Loucy (cell line): ENCODE results near the gene GATA1.
"Not testable (repeated sequence)": the region's sequence is repeated elsewhere in the genome, so short reads cannot be mapped to it uniquely, and the experiment has no call there.

Source experiments
- H2AFZ ChIP-seq: fragments of 200-600 bp; sonication (generic); 2 replicates; pipeline ENCODE4 v1.6.0; 2016; ENCODE audit warnings: antibody characterized with exemption, mild to moderate bottlenecking, low read length, moderate library complexity
- H3F3A ChIP-seq: fragments of 200-600 bp; 2 replicates; pipeline ENCODE4 v1.6.0; 2016; ENCODE audit warnings: antibody characterized with exemption, low read depth, mild to moderate bottlenecking
- H3K27me3 ChIP-seq: fragments of 200-600 bp; sonication (generic); 2 replicates; pipeline ENCODE4 v1.6.1; 2014; ENCODE audit warnings: low read length, mild to moderate bottlenecking; ENCODE audit not compliant: insufficient read depth, poor library complexity, severe bottlenecking
- H3K36me3 ChIP-seq: fragments of 200-600 bp; sonication (generic); 2 replicates; pipeline ENCODE4 v1.6.1; 2016; ENCODE audit warnings: low read length; ENCODE audit not compliant: insufficient read depth
- H3K4me1 ChIP-seq: fragments of 200-600 bp; sonication (generic); 2 replicates; pipeline ENCODE4 v1.5.1; 2014; ENCODE audit warnings: low read length, mild to moderate bottlenecking; ENCODE audit not compliant: insufficient read depth, poor library complexity, severe bottlenecking
- H3K4me2 ChIP-seq: fragments of 200-600 bp; sonication (generic); 2 replicates; pipeline ENCODE4 v1.6.0; 2014; ENCODE audit warnings: antibody characterized with exemption, low read length, low read depth, mild to moderate bottlenecking; ENCODE audit not compliant: poor library complexity, severe bottlenecking
- H3K4me3 ChIP-seq: fragments of 200-600 bp; sonication (generic); 2 replicates; pipeline ENCODE4 v1.5.1; 2014; ENCODE audit warnings: low read length, mild to moderate bottlenecking, mixed read lengths; ENCODE audit not compliant: poor library complexity, severe bottlenecking
- H3K79me2 ChIP-seq: fragments of 200-600 bp; sonication (generic); 2 replicates; pipeline ENCODE4 v1.6.1; 2014; ENCODE audit warnings: low read length; ENCODE audit not compliant: insufficient read depth
- H3K9ac ChIP-seq: fragments of 200-600 bp; sonication (generic); 2 replicates; pipeline ENCODE4 v1.6.0; 2014; ENCODE audit warnings: mild to moderate bottlenecking, low read depth, low read length, moderate library complexity; ENCODE audit not compliant: poor library complexity, severe bottlenecking
- H3K9me2 ChIP-seq: fragments of 200-600 bp; sonication (generic); replicated peaks from 2 replicates; pipeline ENCODE4 v1.6.1; 2016; ENCODE audit warnings: low read depth, low read length, mixed read lengths
- H3K9me3 ChIP-seq: fragments of 200-600 bp; sonication (generic); 2 replicates; pipeline ENCODE4 v1.6.1; 2014; ENCODE audit warnings: mild to moderate bottlenecking, antibody characterized with exemption, low read length, low read depth; ENCODE audit not compliant: insufficient read depth
- H4K20me1 ChIP-seq: fragments of 200-600 bp; sonication (generic); 2 replicates; pipeline ENCODE4 v1.6.0; 2014; ENCODE audit warnings: antibody characterized with exemption, low read length, mild to moderate bottlenecking; ENCODE audit not compliant: insufficient read depth, poor library complexity, severe bottlenecking
- CTCF ChIP-seq: fragments of 200-600 bp; sonication (generic); conservative IDR thresholded peaks from 2 replicates; pipeline ENCODE4 v1.5.1; 2014; ENCODE audit warnings: mild to moderate bottlenecking, antibody characterized with exemption, low read length
- EZH2phosphoT487 ChIP-seq: fragments of 200-600 bp; IDR thresholded peaks from 2 replicates; pipeline ENCODE4 v1.6.1; 2018; ENCODE audit warnings: antibody characterized with exemption, mild to moderate bottlenecking, moderate library complexity, borderline replicate concordance

Gene GATA1

DNA sequence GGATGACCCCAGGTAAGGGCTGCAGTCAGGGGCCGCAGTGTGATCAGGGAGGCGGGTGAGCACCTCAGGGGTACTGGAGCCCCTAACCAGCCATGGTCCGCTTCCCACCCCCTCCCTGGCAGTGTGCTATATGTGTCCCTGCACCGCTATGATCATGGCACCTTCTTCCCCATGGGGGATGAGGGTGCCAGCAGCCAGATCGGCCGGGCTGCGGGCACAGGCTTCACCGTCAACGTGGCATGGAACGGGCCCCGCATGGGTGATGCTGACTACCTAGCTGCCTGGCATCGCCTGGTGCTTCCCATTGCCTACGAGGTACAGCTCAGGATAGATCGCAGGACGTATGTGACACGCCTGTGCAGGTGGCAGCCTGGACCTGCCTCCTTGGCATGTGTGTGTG is 31.7 kb downstream of the GATA1 start:
- H3K4me2 ChIP-seq: no peak overlapping the region
- no peak overlapping the region for H3K4me3 ChIP-seq
- no peaks in the 10 kb centered on the region; the same call in 1 of the 2 replicates for H3K36me3 ChIP-seq
- H3K9me2 ChIP-seq: no peaks in the 10 kb centered on the region
- no peaks in the 10 kb centered on the region for H4K20me1 ChIP-seq
- no peak overlapping the region for H2AFZ ChIP-seq
- no peaks in the 10 kb centered on the region for H3K79me2 ChIP-seq
- H3K9ac ChIP-seq: no peak overlapping the region
- H3K4me1 ChIP-seq: no peaks in the 10 kb centered on the region
- H3F3A ChIP-seq: no peaks in the 10 kb centered on the region
- TF ChIP-seq CTCF: no peak
- TF ChIP-seq EZH2phosphoT487: no peak
- H3K9me3 ChIP-seq: no peaks in the 10 kb centered on the region
- H3K27me3 ChIP-seq: no peaks in the 10 kb centered on the region

DNA sequence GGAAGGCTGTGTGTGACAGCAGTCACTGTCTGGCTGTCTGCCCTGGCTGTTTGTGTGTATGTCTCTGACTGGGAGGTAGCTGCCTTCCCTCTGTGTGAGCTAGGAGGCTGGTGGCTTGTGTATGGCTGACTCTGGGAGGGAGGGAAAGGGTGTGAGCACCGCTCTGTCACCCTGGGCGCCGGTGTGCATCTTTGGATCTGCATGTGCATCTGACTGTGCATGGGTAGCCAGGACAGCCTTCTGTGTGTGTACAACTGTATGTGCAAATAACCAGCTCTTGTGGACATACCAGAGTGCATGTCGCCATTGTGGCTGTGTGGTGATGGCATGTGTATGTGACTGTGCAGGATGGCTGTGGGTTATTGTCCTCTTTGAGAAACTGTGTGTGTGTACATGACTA is 32.5 kb downstream of the GATA1 start:
- TF ChIP-seq CTCF (no peak), EZH2phosphoT487 (no peak)
- Histone ChIP-seq H3K4me2 (no peak overlapping the region), H3K79me2 (no peaks in the 10 kb centered on the region), H2AFZ (no peak overlapping the region), H3K9me2 (no peaks in the 10 kb centered on the region), H3K9ac (no peak overlapping the region), H3K4me3 (no peak overlapping the region), H3K27me3 (no peaks in the 10 kb centered on the region), H3K9me3 (no peaks in the 10 kb centered on the region), H3F3A (no peaks in the 10 kb centered on the region), H3K36me3 (peaks cover under 1% of the 10 kb centered on the region; the same call in 1 of the 2 replicates), H4K20me1 (no peaks in the 10 kb centered on the region), H3K4me1 (no peaks in the 10 kb centered on the region)

- not testable (repeated sequence) for H3K79me2 ChIP-seq, H3K9me3 ChIP-seq, H3K9me2 ChIP-seq, H3K4me1 ChIP-seq, H3K36me3 ChIP-seq, H4K20me1 ChIP-seq, H3F3A ChIP-seq, H3K4me3 ChIP-seq, H3K9ac ChIP-seq, H3K27me3 ChIP-seq, H2AFZ ChIP-seq, H3K4me2 ChIP-seq
Observed at GRCh38 chrX:48819394-48819793, 33.0 kb downstream of the GATA1 start.

GRCh38 chrX:48823053-48823452 is 36.7 kb downstream of the GATA1 start:
- Histone ChIP-seq H3F3A (no peaks in the 10 kb centered on the region), H2AFZ (no peak overlapping the region), H3K36me3 (peaks cover 3% of the 10 kb centered on the region; the same call in 1 of the 2 replicates), H3K79me2 (no peaks in the 10 kb centered on the region), H3K27me3 (no peaks in the 10 kb centered on the region), H3K9me2 (no peaks in the 10 kb centered on the region), H3K4me2 (no peak overlapping the region), H3K9me3 (no peaks in the 10 kb centered on the region), H4K20me1 (no peaks in the 10 kb centered on the region), H3K4me3 (no peak overlapping the region), H3K4me1 (no peaks in the 10 kb centered on the region), H3K9ac (no peak overlapping the region)
- TF ChIP-seq CTCF (no peak), EZH2phosphoT487 (no peak)
